Activated CD4-positive, alpha-beta T cell treated with anti-CD3 and anti-CD28 coated beads, Interleukin-2, amount 10 ng/mL, durations not matched to agents 24 days and 14 days (primary cell): Measurements from ENCODE around the gene FAM83D. TPM values are rescaled to one million over a fixed set of nuclear protein-coding genes. Genes with fewer than 3 reads are reported as not detected.

Source experiments
- DNase-seq: peaks from one replicate; pipeline ENCODE4 v3.0.0; 2022
- H3K27ac Mint-ChIP-seq: one replicate; pipeline ENCODE4 v1.8.0; 2022; ENCODE audit warnings: mild to moderate bottlenecking, mixed read lengths
- H3K27me3 Mint-ChIP-seq: one replicate; pipeline ENCODE4 v1.8.0; 2022; ENCODE audit warnings: mixed read lengths
- H3K36me3 Mint-ChIP-seq: one replicate; pipeline ENCODE4 v1.8.0; 2022; ENCODE audit warnings: low read depth, mild to moderate bottlenecking, mixed read lengths
- H3K4me1 Mint-ChIP-seq: one replicate; pipeline ENCODE4 v1.8.0; 2021; ENCODE audit warnings: mixed read lengths
- H3K4me3 Mint-ChIP-seq: one replicate; pipeline ENCODE4 v1.8.0; 2022; ENCODE audit warnings: mild to moderate bottlenecking, moderate library complexity, mixed read lengths
- H3K9me3 Mint-ChIP-seq: one replicate; pipeline ENCODE4 v1.8.0; 2021; ENCODE audit warnings: mixed read lengths
- intact Hi-C: fragments of 100-400 bp; cut with micrococcal nuclease; formaldehyde crosslinking; loops from one replicate; pipeline ENCODE4 v1.15.1; 2023
- total RNA-seq: library from RNA; stranded (reverse); gene quantifications from 2 replicates; pipeline ENCODE4 v1.2.3, GENCODE V29; 2022

FAM83D gene
- total RNA-seq, 1 donor from 2014 or later = 13.7 TPM

- intact Hi-C loops = loop anchor here (1.0 to 5.0 kb wide), 3 partner anchors 17 to 158 kb away; partner anchors contain the start of gene ACTR5
- DNase-seq = no peak
- H3K4me1 Mint-ChIP-seq = peaks cover 44% of the 10 kb centered on the region
- H3K36me3 Mint-ChIP-seq = peaks cover 38% of the 10 kb centered on the region
- no peaks in the 10 kb centered on the region for H3K9me3 Mint-ChIP-seq
- H3K27me3 Mint-ChIP-seq = no peaks in the 10 kb centered on the region
- H3K27ac Mint-ChIP-seq = peak overlapping the region; percentile 91
- no peak overlapping the region for H3K4me3 Mint-ChIP-seq
Measured at GRCh38 chr20:38889792-38890496, 36.3 kb upstream of the FAM83D start.

- H3K36me3 Mint-ChIP-seq = peaks cover 38% of the 10 kb centered on the region
- peak overlapping the region; percentile 91 for H3K27ac Mint-ChIP-seq
- DNase-seq = no peak
- no peaks in the 10 kb centered on the region for H3K9me3 Mint-ChIP-seq
- intact Hi-C loops = loop anchor here (1.0 to 5.0 kb wide), 3 partner anchors 17 to 158 kb away; partner anchors contain the start of gene ACTR5
- no peak overlapping the region for H3K4me3 Mint-ChIP-seq
- peaks cover 44% of the 10 kb centered on the region for H3K4me1 Mint-ChIP-seq
- H3K27me3 Mint-ChIP-seq = no peaks in the 10 kb centered on the region
Measured at GRCh38 chr20:38890497-38890818, 35.8 kb upstream of the FAM83D start.

- Mint-ChIP-seq H3K9me3 (no peaks in the 10 kb centered on the region), H3K36me3 (peaks cover 45% of the 10 kb centered on the region), H3K4me1 (peaks cover 42% of the 10 kb centered on the region), H3K4me3 (no peak overlapping the region), H3K27me3 (no peaks in the 10 kb centered on the region), H3K27ac (peak overlapping the region; percentile 88)
- DNase-seq = no peak
- intact Hi-C loops = loop anchor here (2.0 to 5.0 kb wide), 4 partner anchors 50 to 244 kb away; partner anchors contain the start of gene ACTR5
Measured at GRCh38 chr20:38892091-38892981, 33.9 kb upstream of the FAM83D start.

GRCh38 chr20:38893056-38893564 lies 33.1 kb upstream of the FAM83D start:
- intact Hi-C loops = loop anchor here (1.0 to 5.0 kb wide), 6 partner anchors 18 to 244 kb away; partner anchors contain the start of genes ACTR5 and PPP1R16B
- H3K27ac Mint-ChIP-seq = peak overlapping the region; percentile 88
- H3K4me3 Mint-ChIP-seq = peak overlapping the region; percentile 64
- H3K4me1 Mint-ChIP-seq = peaks cover 42% of the 10 kb centered on the region
- no peaks in the 10 kb centered on the region for H3K27me3 Mint-ChIP-seq
- peaks cover 52% of the 10 kb centered on the region for H3K36me3 Mint-ChIP-seq
- H3K9me3 Mint-ChIP-seq = no peaks in the 10 kb centered on the region
- no peak for DNase-seq

- no peaks in the 10 kb centered on the region for H3K27me3 Mint-ChIP-seq
- peak overlapping the region; percentile 88 for H3K27ac Mint-ChIP-seq
- H3K4me1 Mint-ChIP-seq = peaks cover 39% of the 10 kb centered on the region
- intact Hi-C loops = loop anchor here (1.0 to 5.0 kb wide), 7 partner anchors 18 to 245 kb away; partner anchors contain the start of genes ACTR5 and PPP1R16B
- peak overlapping the region; percentile 64 for H3K4me3 Mint-ChIP-seq
- peaks cover 50% of the 10 kb centered on the region for H3K36me3 Mint-ChIP-seq
- DNase-seq = peak; percentile 94
- no peaks in the 10 kb centered on the region for H3K9me3 Mint-ChIP-seq
Measured at GRCh38 chr20:38893565-38894090, 32.6 kb upstream of the FAM83D start.

- peak overlapping the region; percentile 88 for H3K27ac Mint-ChIP-seq
- DNase-seq = no peak
- H3K36me3 Mint-ChIP-seq = peaks cover 48% of the 10 kb centered on the region
- intact Hi-C loops = loop anchor here (1.0 to 5.0 kb wide), 3 partner anchors 131 to 162 kb away; partner anchors contain the start of gene ACTR5
- H3K9me3 Mint-ChIP-seq = no peaks in the 10 kb centered on the region
- peak overlapping the region; percentile 64 for H3K4me3 Mint-ChIP-seq
- H3K4me1 Mint-ChIP-seq = peaks cover 38% of the 10 kb centered on the region
- H3K27me3 Mint-ChIP-seq = no peaks in the 10 kb centered on the region
Measured at GRCh38 chr20:38894091-38894847, 31.9 kb upstream of the FAM83D start.

- H3K27ac Mint-ChIP-seq = peak overlapping the region; percentile 45
- H3K27me3 Mint-ChIP-seq = no peaks in the 10 kb centered on the region
- H3K4me3 Mint-ChIP-seq = no peak overlapping the region
- H3K9me3 Mint-ChIP-seq = no peaks in the 10 kb centered on the region
- no peak for DNase-seq
- intact Hi-C loops = no loop called here
- H3K4me1 Mint-ChIP-seq = peaks cover 34% of the 10 kb centered on the region
- peaks cover 54% of the 10 kb centered on the region for H3K36me3 Mint-ChIP-seq
Measured at GRCh38 chr20:38895098-38895949, 30.9 kb upstream of the FAM83D start.

- DNase-seq = no peak
- Mint-ChIP-seq H3K4me3 (no peak overlapping the region), H3K9me3 (no peaks in the 10 kb centered on the region), H3K4me1 (peaks cover 30% of the 10 kb centered on the region), H3K27me3 (no peaks in the 10 kb centered on the region), H3K36me3 (peaks cover 59% of the 10 kb centered on the region), H3K27ac (peak overlapping the region; percentile 87)
- intact Hi-C loops = no loop called here
Measured at GRCh38 chr20:38896009-38896594, 30.1 kb upstream of the FAM83D start.

GRCh38 chr20:38897267-38897666 lies 28.9 kb upstream of the FAM83D start:
- intact Hi-C loops = no loop called here

GRCh38 chr20:38900606-38901005 lies 25.6 kb upstream of the FAM83D start:
- Mint-ChIP-seq H3K27me3 (no peaks in the 10 kb centered on the region), H3K4me1 (peaks cover 12% of the 10 kb centered on the region), H3K27ac (no peak overlapping the region), H3K36me3 (peaks cover 83% of the 10 kb centered on the region), H3K9me3 (peaks cover 15% of the 10 kb centered on the region), H3K4me3 (no peak overlapping the region)
- DNase-seq = no peak
- intact Hi-C loops = no loop called here

More at GRCh38 chr20:38897267-38897666, 28.9 kb upstream of the FAM83D start:
- Mint-ChIP-seq H3K9me3 (peaks cover 3% of the 10 kb centered on the region), H3K36me3 (peaks cover 68% of the 10 kb centered on the region), H3K4me1 (peaks cover 28% of the 10 kb centered on the region), H3K27ac (no peak overlapping the region), H3K4me3 (no peak overlapping the region), H3K27me3 (no peaks in the 10 kb centered on the region)
- DNase-seq = no peak

GRCh38 chr20:38902601-38903000 lies 23.6 kb upstream of the FAM83D start:
- Mint-ChIP-seq H3K27ac (no peak overlapping the region), H3K36me3 (peaks cover 84% of the 10 kb centered on the region), H3K4me1 (peaks cover 6% of the 10 kb centered on the region), H3K27me3 (no peaks in the 10 kb centered on the region), H3K4me3 (no peak overlapping the region), H3K9me3 (peaks cover 15% of the 10 kb centered on the region)
- intact Hi-C loops = no loop called here
- no peak for DNase-seq

GRCh38 chr20:38903335-38903734 lies 22.9 kb upstream of the FAM83D start:
- intact Hi-C loops = no loop called here
- DNase-seq = no peak
- Mint-ChIP-seq H3K36me3 (peaks cover 84% of the 10 kb centered on the region), H3K9me3 (peaks cover 15% of the 10 kb centered on the region), H3K4me1 (peaks cover 8% of the 10 kb centered on the region), H3K27ac (peak overlapping the region; percentile 1), H3K27me3 (no peaks in the 10 kb centered on the region), H3K4me3 (no peak overlapping the region)
